HCT116 (cell line): ENCODE data around the gene GRIK4. TPM values are rescaled to one million over a fixed set of nuclear protein-coding genes. Genes with fewer than 3 reads are reported as not detected.

Experiments used
- ATAC-seq: fragments of 200-7000 bp; cut with Tn5 transposase; 2 replicates; pipeline ENCODE4 v1.9.1; 2020; ENCODE audit warnings: mild to moderate bottlenecking, moderate library complexity
- BruUV-seq: library from RNA; stranded (reverse); fragments of 400-500 nt; replicated peaks from 2 replicates; lab custom pipeline; 2021; lab: Mats Ljungman, UMichigan
- CTCF ChIA-PET: fragments of 300-600 bp; sonication (Branson Sonifier 250); formaldehyde crosslinking; loops from one replicate; lab custom pipeline; 2021; ENCODE audit warnings: antibody characterized with exemption; lab: Charles Lee
- POLR2A ChIA-PET: fragments of 300-600, 350-600 bp; sonication (Branson Sonifier 250); formaldehyde crosslinking; loops from one replicate; lab custom pipeline; 2021; ENCODE audit warnings: antibody characterized with exemption; lab: Charles Lee
- RAD21 ChIA-PET, 2 experiments: fragments of 300-600 bp; sonication (Branson Sonifier 250); formaldehyde crosslinking; loops; one replicate each; lab custom pipeline; 2023; ENCODE audit warnings: low total read pairs in 2 of 2; ENCODE audit not compliant: uncharacterized antibody in 2 of 2, unreplicated experiment in 2 of 2, low non-redundant PET in 1 of 2; lab: Charles Lee
- DNase-seq: peaks from one replicate; pipeline ENCODE4 v3.0.0-alpha.2; 2010; ENCODE audit warnings: low read depth, low spot score
- H2AFZ ChIP-seq: fragments of 200-600 bp; shearing (Covaris generic), sonication (generic); 2 replicates; pipeline ENCODE4 v1.6.1; 2017; ENCODE audit warnings: low read depth, mixed run types, mixed read lengths, antibody characterized with exemption, low read length; ENCODE audit not compliant: poor library complexity, severe bottlenecking
- H3K27ac ChIP-seq: 2 replicates; pipeline ENCODE4 v1.5.1; 2012; ENCODE audit warnings: low read depth, low read length
- H3K27me3 ChIP-seq: fragments of 200-600 bp; sonication (generic); 2 replicates; pipeline ENCODE4 v1.6.1; 2016; ENCODE audit warnings: mixed run types, low read length, mixed read lengths; ENCODE audit not compliant: insufficient read depth
- H3K36me3 ChIP-seq, 2 experiments: fragments of 200-500 bp in 1 of 2; fragments of 200-600 bp in 1 of 2; sonication (Bioruptor generic) in 1 of 2; sonication (generic) in 1 of 2; 2 replicates each; pipeline versions ENCODE4 v1.5.1 to v1.6.1; 2014 to 2016; ENCODE audit warnings: low read length in 2 of 2, inconsistent platforms in 1 of 2, mixed read lengths in 1 of 2, mixed run types in 1 of 2; ENCODE audit not compliant: insufficient read depth in 2 of 2, control insufficient read depth in 1 of 2
- H3K4me1 ChIP-seq, 2 experiments: fragments of 200-600 bp in 1 of 2; sonication (generic) in 1 of 2; 2 replicates each; pipeline versions ENCODE4 v1.5.1 to v1.6.1; 2012 to 2017; ENCODE audit warnings: low read length in 2 of 2, inconsistent platforms in 1 of 2, mild to moderate bottlenecking in 1 of 2, mixed read lengths in 1 of 2, mixed run types in 1 of 2, moderate library complexity in 1 of 2; ENCODE audit not compliant: insufficient read depth in 2 of 2, control insufficient read depth in 1 of 2
- H3K4me2 ChIP-seq: fragments of 200-600 bp; sonication (generic); 2 replicates; pipeline ENCODE4 v1.6.1; 2017; ENCODE audit warnings: mixed run types, low read length, mixed read lengths
- H3K4me3 ChIP-seq, 2 experiments: fragments of 200-600 bp in 1 of 2; sonication (generic) in 1 of 2; replicated peaks in 1 of 2; 2 replicates each; pipeline ENCODE4 v1.5.1; 2011 to 2016; ENCODE audit warnings: low read length in 2 of 2, control low read depth in 1 of 2, low read depth in 1 of 2, mild to moderate bottlenecking in 1 of 2, mixed read lengths in 1 of 2, mixed run types in 1 of 2
- H3K79me2 ChIP-seq: fragments of 200-600 bp; sonication (generic); 2 replicates; pipeline ENCODE4 v1.6.1; 2017; ENCODE audit warnings: mild to moderate bottlenecking, mixed run types, low read length, moderate library complexity, mixed read lengths; ENCODE audit not compliant: insufficient read depth
- H3K9ac ChIP-seq: fragments of 200-600 bp; sonication (generic); 2 replicates; pipeline ENCODE4 v1.6.1; 2016; ENCODE audit warnings: low read length, mixed read lengths
- H3K9me2 ChIP-seq: fragments of 200-600 bp; sonication (generic), shearing (Covaris generic); 2 replicates; pipeline ENCODE4 v1.6.1; 2017; ENCODE audit warnings: mixed run types, mild to moderate bottlenecking, moderate library complexity; ENCODE audit not compliant: insufficient read depth
- H3K9me3 ChIP-seq, 2 experiments: fragments of 200-500 bp in 1 of 2; fragments of 200-600 bp in 1 of 2; sonication (Bioruptor generic) in 1 of 2; sonication (generic) in 1 of 2; 2 replicates each; pipeline ENCODE4 v1.6.1; 2014 to 2017; ENCODE audit warnings: low read length in 2 of 2, mixed read lengths in 2 of 2, inconsistent platforms in 1 of 2, low read depth in 1 of 2, mild to moderate bottlenecking in 1 of 2, mixed run types in 1 of 2, moderate library complexity in 1 of 2; ENCODE audit not compliant: control insufficient read depth in 1 of 2, insufficient read depth in 1 of 2
- H4K20me1 ChIP-seq: fragments of 200-600 bp; sonication (generic), shearing (Covaris generic); 2 replicates; pipeline ENCODE4 v1.6.1; 2017; ENCODE audit warnings: mixed run types, mild to moderate bottlenecking, moderate library complexity; ENCODE audit not compliant: insufficient read depth
- ATF3 ChIP-seq: IDR thresholded peaks from 2 replicates; pipeline ENCODE4 v1.6.1; 2012
- CEBPB ChIP-seq: IDR thresholded peaks from 2 replicates; pipeline ENCODE4 v1.6.1; 2012; ENCODE audit warnings: low read depth
- POLR2A ChIP-seq: IDR thresholded peaks from 2 replicates; pipeline ENCODE4 v1.7.0; 2011; ENCODE audit warnings: borderline replicate concordance; ENCODE audit not compliant: insufficient read depth, insufficient read length; ENCODE audit errors: extremely low read depth
- RAD21 ChIP-seq: IDR thresholded peaks from 2 replicates; pipeline ENCODE4 v1.6.1; 2012; ENCODE audit warnings: low read depth, mild to moderate bottlenecking
- REST ChIP-seq: IDR thresholded peaks from 2 replicates; pipeline ENCODE4 v1.6.1; 2012; ENCODE audit warnings: low read depth
- SP1 ChIP-seq: IDR thresholded peaks from 2 replicates; pipeline ENCODE4 v1.6.1; 2012; ENCODE audit warnings: low read depth
- SRF ChIP-seq: IDR thresholded peaks from 2 replicates; pipeline ENCODE4 v1.6.1; 2012; ENCODE audit warnings: low read depth
- TCF7L2 ChIP-seq: IDR thresholded peaks from 2 replicates; pipeline ENCODE4 v1.7.0; 2011; ENCODE audit warnings: borderline replicate concordance, inconsistent platforms; ENCODE audit not compliant: insufficient read depth, insufficient read length; ENCODE audit errors: extremely low read depth
- ZBTB33 ChIP-seq: IDR thresholded peaks from 2 replicates; pipeline ENCODE4 v1.6.1; 2011; ENCODE audit warnings: mild to moderate bottlenecking, low read length, moderate library complexity; ENCODE audit not compliant: insufficient replicate concordance; ENCODE audit errors: extremely low read depth
- ZFX ChIP-seq: fragments of 450-650 bp; IDR thresholded peaks from 2 replicates; pipeline ENCODE4 v1.6.1; 2017
- intact Hi-C: fragments of 100-400 bp; cut with micrococcal nuclease; formaldehyde crosslinking; loops from 2 replicates; pipeline ENCODE4 v1.10.0; 2022
- total RNA-seq: library from RNA; stranded (reverse); gene quantifications from one replicate; pipeline ENCODE4 v1.2.1, GENCODE V29; 2021; ENCODE audit not compliant: unreplicated experiment

GRIK4 gene
- total RNA-seq, 1 experiment from 2014 or later, result 0.52 TPM

- Histone ChIP-seq H4K20me1 (no peaks in the 10 kb centered on the region), H3K4me3 (no peak overlapping the region), H3K9me2 (no peaks in the 10 kb centered on the region), H3K27me3 (no peaks in the 10 kb centered on the region), H3K36me3 (no peaks in the 10 kb centered on the region), H3K9ac (no peak overlapping the region), H3K9me3 (no peaks in the 10 kb centered on the region), H3K79me2 (no peaks in the 10 kb centered on the region), H3K4me1 (peaks cover 4 to 9% of the 10 kb centered on the region in 2 experiments; a peak in 3 of 4 replicates), H3K27ac (no peak overlapping the region), H3K4me2 (no peak overlapping the region), H2AFZ (no peak overlapping the region)
- POLR2A ChIA-PET, result no interaction called here
- no peak for TF ChIP-seq POLR2A
- no peak for TF ChIP-seq ZBTB33
- no peak for TF ChIP-seq TCF7L2
- no peak for TF ChIP-seq REST
- no peak for TF ChIP-seq SRF
- TF ChIP-seq SP1, result no peak
- no peak for TF ChIP-seq CEBPB
- no peak for TF ChIP-seq ZFX
- TF ChIP-seq RAD21, result no peak
- no peak for TF ChIP-seq ATF3
- intact Hi-C loops, result no loop called here
- ATAC-seq (no peak), DNase-seq (no peak)
- CTCF ChIA-PET, result interaction anchor here (1.1 kb wide), 1 partner anchor 10 kb away, joined by 3 read pairs; no protein-coding TSS in a partner anchor
- RAD21 ChIA-PET, result no interaction called here
- BruUV-seq, result no TSS peak
Observed at GRCh38 chr11:120499088-120499487, 12.5 kb upstream of the GRIK4 start.
